K562 (cell line): Measurements from ENCODE around the gene SLC38A8. TPM values are rescaled to one million over a fixed set of nuclear protein-coding genes. Genes with fewer than 3 reads are reported as not detected.
A peak's percentile ranks its signal among the peaks of the same experiment; 100 is the strongest.

Source experiments
- CTBP1 ChIP-seq: fragments of 450-650 bp; IDR thresholded peaks from 2 replicates; pipeline ENCODE4 v1.6.1; 2016; ENCODE audit warnings: borderline replicate concordance
- KLF10 ChIP-seq: fragments of 250-450 bp; sonication (Bioruptor Pico); IDR thresholded peaks from 2 replicates; pipeline ENCODE4 v1.6.1; 2021; ENCODE audit warnings: matching md5 sums
- MAFG ChIP-seq: fragments of 450-650 bp; conservative IDR thresholded peaks from 2 replicates; pipeline ENCODE4 v1.6.1; 2016; ENCODE audit warnings: missing genetic modification characterization, missing compliant biosample characterization
- NFRKB ChIP-seq: fragments of 450-650 bp; IDR thresholded peaks from 2 replicates; pipeline ENCODE4 v1.6.1; 2016; ENCODE audit warnings: low read depth
- PBX2 ChIP-seq, 2 experiments: IDR thresholded peaks in 1 of 2; conservative IDR thresholded peaks in 1 of 2; 2 replicates each; pipeline ENCODE4 v1.6.1; 2016; ENCODE audit warnings: low read depth in 2 of 2, mild to moderate bottlenecking in 1 of 2, missing compliant biosample characterization in 1 of 2, missing genetic modification characterization in 1 of 2, moderate library complexity in 1 of 2
- POLR2AphosphoS5 ChIP-seq: IDR thresholded peaks from 2 replicates; pipeline ENCODE4 v1.6.1; 2011; ENCODE audit warnings: mild to moderate bottlenecking, low read depth, low read length, moderate library complexity; ENCODE audit not compliant: control insufficient read depth, insufficient read depth
- POLR2H ChIP-seq: IDR thresholded peaks from 2 replicates; pipeline ENCODE4 v1.6.1; 2016; ENCODE audit warnings: missing genetic modification characterization, low read depth, mild to moderate bottlenecking, control low read depth, missing compliant biosample characterization, moderate library complexity
- PTTG1 ChIP-seq: fragments of 450-650 bp; IDR thresholded peaks from 2 replicates; pipeline ENCODE4 v1.6.1; 2016; ENCODE audit warnings: low read depth, mild to moderate bottlenecking, missing genetic modification characterization, missing compliant biosample characterization
- RBM25 ChIP-seq: fragments of 200-400 bp; formaldehyde crosslinking; IDR thresholded peaks from 2 replicates; pipeline ENCODE4 v1.6.1; 2018; ENCODE audit warnings: low read length, low read depth, moderate library complexity; ENCODE audit not compliant: severe bottlenecking
- SIX5 ChIP-seq, 2 experiments: IDR thresholded peaks; 2 replicates each; pipeline ENCODE4 v1.6.1; 2011; ENCODE audit warnings: low read length in 2 of 2, borderline replicate concordance in 1 of 2, low read depth in 1 of 2, mild to moderate bottlenecking in 1 of 2, moderate library complexity in 1 of 2; ENCODE audit not compliant: insufficient read depth in 1 of 2
- SMAD1 ChIP-seq: fragments of 150-350 bp; IDR thresholded peaks from 2 replicates; pipeline ENCODE4 v1.6.1; 2014; ENCODE audit warnings: low read length, low read depth; ENCODE audit not compliant: partially characterized antibody
- STAT5A ChIP-seq: IDR thresholded peaks from 2 replicates; pipeline ENCODE4 v1.6.1; 2012; ENCODE audit warnings: low read length, inconsistent platforms, borderline replicate concordance
- ZFP1 ChIP-seq: fragments of 450-650 bp; formaldehyde crosslinking; IDR thresholded peaks from 2 replicates; pipeline ENCODE4 v1.4.0; 2020; ENCODE audit warnings: mild to moderate bottlenecking, mixed read lengths
- ZNF449 ChIP-seq: fragments of 250-450 bp; sonication (Bioruptor Pico); IDR thresholded peaks from 2 replicates; pipeline ENCODE4 v1.8.0; 2022; ENCODE audit warnings: moderate library complexity, mild to moderate bottlenecking, inconsistent platforms
- ZNF511 ChIP-seq: sonication (generic); formaldehyde crosslinking; IDR thresholded peaks from 2 replicates; pipeline ENCODE4 v1.8.0; 2022; ENCODE audit warnings: mild to moderate bottlenecking, missing genetic modification reagents
- polyA plus RNA-seq, 8 experiments: library from polyadenylated mRNA; depleted of rRNA in 4 of 8; stranded (reverse) in 5 of 8; unstranded in 3 of 8; fragments of >200 nt; fragmentation: Nextera tagmentation in 2 of 8; fragmentation: Illumina TruSeq in 1 of 8; extraction: Ambion mirVana in 2 of 8; extraction: Trizol in 1 of 8; gene quantifications; 2 replicates each; pipeline versions ENCODE4 v1.2.1 to v1.2.3, GENCODE V29; 2011 to 2014; ENCODE audit warnings: inconsistent platforms in 1 of 8, missing spikeins in 1 of 8
- total RNA-seq, 7 experiments: library from RNA; depleted of rRNA in 6 of 7; stranded (reverse); fragments of >200 nt in 6 of 7; fragmentation: Illumina TruSeq in 2 of 7; extraction: Trizol in 2 of 7; gene quantifications; 2 replicates each; pipeline versions ENCODE4 v1.2.1 to v1.2.3, GENCODE V29; 2011 to 2021; ENCODE audit warnings: low replicate concordance in 1 of 7

The SLC38A8 gene
- total and polyA plus RNA-seq, 9 of the 15 experiments (the other 6 are each of a cell fraction or from before 2014, with no cell fraction given) = 0.28 TPM; not detected in 8

- TF ChIP-seq PBX2 (CRISPR knock-in tag; IDR thresholded peaks at IDR 0.05; ENCODE audit: low read depth) (no peak), PBX2 (tag; conservative IDR thresholded peaks at IDR 0.05; ENCODE audit: low read depth) (no peak), RBM25 (no peak), MAFG (tag) (no peak), NFRKB (no peak), CTBP1 (peak; percentile 81), SIX5 (IDR thresholded peaks at IDR 0.05; ENCODE audit: borderline replicate concordance in 1 of 2, insufficient read depth in 1 of 2, low read depth in 1 of 2, low read length in 2 of 2) (no peak), SMAD1 (no peak), KLF10 (CRISPR knock-in tag) (no peak), ZNF511 (CRISPR knock-in tag) (0 out of 2 replicates have a peak, but pooled peaks have one; percentile 33), PTTG1 (tag) (no peak), STAT5A (peak; percentile 42; the same call in 1 of the 2 replicates), POLR2H (no peak), ZNF449 (CRISPR knock-in tag) (no peak), ZFP1 (CRISPR knock-in tag) (no peak), POLR2AphosphoS5 (peak; percentile 85)
These were observed 28.6 kb downstream of the SLC38A8 start (continued) for GRCh38 chr16:84013787-84014569.
